Measurements from ENCODE around the gene GJB5. TPM values are rescaled to one million over a fixed set of nuclear protein-coding genes. Genes with fewer than 3 reads are reported as not detected.
"Not testable (repeated sequence)": the region's sequence is repeated elsewhere in the genome, so short reads cannot be mapped to it uniquely, and the experiment has no call there.

GJB5 gene
- polyA plus RNA-seq, 4 donors = 0.19 TPM; not detected in 3

GRCh38 chr1:34714386-34714785, 40.5 kb upstream of the GJB5 start:
- WGBS, 3 donors = 33 to 37% (median 34%) methylated on average over 3 of the region's 3 CpGs
- FAIRE-seq = no peak
- peaks cover 0 to 3% of the 10 kb centered on the region in 2 donors for H3K9me3 ChIP-seq (ENCODE audit: control insufficient read depth in 2 of 2, insufficient read depth in 1 of 2, low read depth in 1 of 2, low read length in 1 of 2)

GRCh38 chr1:34715139-34715538, 39.7 kb upstream of the GJB5 start:
- H3K27ac ChIP-seq (ENCODE audit: low read depth in 1 of 3, low read length in 2 of 3) = no peak overlapping the region
- peaks cover 0 to 3% (median 0%) of the 10 kb centered on the region in 3 donors for H3K27me3 ChIP-seq (ENCODE audit: control insufficient read depth in 3 of 3, insufficient read depth in 3 of 3, low read length in 3 of 3)
- no peaks in the 10 kb centered on the region for H3K36me3 ChIP-seq (ENCODE audit: control insufficient read depth in 3 of 3, insufficient read depth in 2 of 3, low read depth in 1 of 3, low read length in 3 of 3)
- H3K4me1 ChIP-seq (ENCODE audit: control insufficient read depth in 3 of 3, insufficient read depth in 2 of 3, low read depth in 1 of 3, low read length in 2 of 3) = no peaks in the 10 kb centered on the region
- DNase-seq (no peak), FAIRE-seq (no peak)
- peaks cover 0 to 3% of the 10 kb centered on the region in 2 donors for H3K9me3 ChIP-seq (ENCODE audit: control insufficient read depth in 2 of 2, insufficient read depth in 1 of 2, low read depth in 1 of 2, low read length in 1 of 2)
- 57 to 81% (median 61%) methylated on average over 3 of the region's 3 CpGs for WGBS, 3 donors
- no peak overlapping the region for H3K4me3 ChIP-seq (ENCODE audit: low read depth in 1 of 3, low read length in 3 of 3)

More at GRCh38 chr1:34714386-34714785, 40.5 kb upstream of the GJB5 start:
- Histone ChIP-seq H3K36me3 (ENCODE audit: control insufficient read depth in 3 of 3, insufficient read depth in 2 of 3, low read depth in 1 of 3, low read length in 3 of 3) (no peaks in the 10 kb centered on the region), H3K27ac (ENCODE audit: low read depth in 1 of 3, low read length in 2 of 3) (no peak overlapping the region), H3K4me1 (ENCODE audit: control insufficient read depth in 3 of 3, insufficient read depth in 2 of 3, low read depth in 1 of 3, low read length in 2 of 3) (no peaks in the 10 kb centered on the region), H3K27me3 (ENCODE audit: control insufficient read depth in 3 of 3, insufficient read depth in 3 of 3, low read length in 3 of 3) (no peaks in the 10 kb centered on the region), H3K4me3 (ENCODE audit: low read depth in 1 of 3, low read length in 3 of 3) (no peak overlapping the region)
- DNase-seq = no peak

- Histone ChIP-seq H3K27ac (ENCODE audit: low read depth in 1 of 3, low read length in 2 of 3) (no peak overlapping the region), H3K4me1 (ENCODE audit: control insufficient read depth in 3 of 3, insufficient read depth in 2 of 3, low read depth in 1 of 3, low read length in 2 of 3) (no peaks in the 10 kb centered on the region), H3K36me3 (ENCODE audit: control insufficient read depth in 3 of 3, insufficient read depth in 2 of 3, low read depth in 1 of 3, low read length in 3 of 3) (no peaks in the 10 kb centered on the region), H3K27me3 (ENCODE audit: control insufficient read depth in 3 of 3, insufficient read depth in 3 of 3, low read length in 3 of 3) (peaks cover 0 to 6% (median 0%) of the 10 kb centered on the region in 3 donors), H3K4me3 (ENCODE audit: low read depth in 1 of 3, low read length in 3 of 3) (no peak overlapping the region), H3K9me3 (ENCODE audit: control insufficient read depth in 2 of 2, insufficient read depth in 1 of 2, low read depth in 1 of 2, low read length in 1 of 2) (peaks cover 0 to 3% of the 10 kb centered on the region in 2 donors)
- FAIRE-seq = no peak
- no peak for DNase-seq
- WGBS, 3 donors = 63 to 70% (median 69%) methylated on average over 4 of the region's 4 CpGs
Observed at GRCh38 chr1:34721241-34721640, 33.6 kb upstream of the GJB5 start.

- no peak overlapping the region for H3K4me3 ChIP-seq (ENCODE audit: low read depth in 1 of 3, low read length in 3 of 3)
- FAIRE-seq (no peak), DNase-seq (no peak)
- no peaks in the 10 kb centered on the region for H3K36me3 ChIP-seq (ENCODE audit: control insufficient read depth in 3 of 3, insufficient read depth in 2 of 3, low read depth in 1 of 3, low read length in 3 of 3)
- H3K4me1 ChIP-seq (ENCODE audit: control insufficient read depth in 3 of 3, insufficient read depth in 2 of 3, low read depth in 1 of 3, low read length in 2 of 3) = no peaks in the 10 kb centered on the region
- H3K27ac ChIP-seq (ENCODE audit: low read depth in 1 of 3, low read length in 2 of 3) = no peak overlapping the region
- peaks cover 0 to 3% of the 10 kb centered on the region in 2 donors for H3K9me3 ChIP-seq (ENCODE audit: control insufficient read depth in 2 of 2, insufficient read depth in 1 of 2, low read depth in 1 of 2, low read length in 1 of 2)
- WGBS, 3 donors = 75 to 84% (median 77%) methylated on average over 6 of the region's 6 CpGs
- peaks cover 0 to 6% (median 2%) of the 10 kb centered on the region in 3 donors for H3K27me3 ChIP-seq (ENCODE audit: control insufficient read depth in 3 of 3, insufficient read depth in 3 of 3, low read length in 3 of 3)
Observed at GRCh38 chr1:34721646-34722355, 33.0 kb upstream of the GJB5 start.

- DNase-seq = no peak
- Histone ChIP-seq H3K4me3 (ENCODE audit: low read depth in 1 of 3, low read length in 3 of 3) (no peak overlapping the region), H3K27ac (ENCODE audit: low read depth in 1 of 3, low read length in 2 of 3) (no peak overlapping the region), H3K27me3 (ENCODE audit: control insufficient read depth in 3 of 3, insufficient read depth in 3 of 3, low read length in 3 of 3) (peaks cover 0 to 5% (median 3%) of the 10 kb centered on the region in 3 donors), H3K36me3 (ENCODE audit: control insufficient read depth in 3 of 3, insufficient read depth in 2 of 3, low read depth in 1 of 3, low read length in 3 of 3) (no peaks in the 10 kb centered on the region), H3K4me1 (ENCODE audit: control insufficient read depth in 3 of 3, insufficient read depth in 2 of 3, low read depth in 1 of 3, low read length in 2 of 3) (no peaks in the 10 kb centered on the region), H3K9me3 (ENCODE audit: control insufficient read depth in 2 of 2, insufficient read depth in 1 of 2, low read depth in 1 of 2, low read length in 1 of 2) (no peaks in the 10 kb centered on the region)
- FAIRE-seq = no peak
- WGBS, 3 donors = 68 to 72% (median 70%) methylated on average over 6 of the region's 6 CpGs
Observed at GRCh38 chr1:34726861-34727260, 28.0 kb upstream of the GJB5 start.

GRCh38 chr1:34730485-34730884, 24.4 kb upstream of the GJB5 start:
- peaks cover 0 to 5% (median 0%) of the 10 kb centered on the region in 3 donors for H3K27me3 ChIP-seq (ENCODE audit: control insufficient read depth in 3 of 3, insufficient read depth in 3 of 3, low read length in 3 of 3)
- no peaks in the 10 kb centered on the region for H3K4me1 ChIP-seq (ENCODE audit: control insufficient read depth in 3 of 3, insufficient read depth in 2 of 3, low read depth in 1 of 3, low read length in 2 of 3)
- WGBS, 3 donors = 77 to 84% (median 81%) methylated on average over 5 of the region's 5 CpGs
- no peak for FAIRE-seq
- no peaks in the 10 kb centered on the region for H3K9me3 ChIP-seq (ENCODE audit: control insufficient read depth in 2 of 2, insufficient read depth in 1 of 2, low read depth in 1 of 2, low read length in 1 of 2)
- DNase-seq = no peak
- no peaks in the 10 kb centered on the region for H3K36me3 ChIP-seq (ENCODE audit: control insufficient read depth in 3 of 3, insufficient read depth in 2 of 3, low read depth in 1 of 3, low read length in 3 of 3)
- no peak overlapping the region for H3K4me3 ChIP-seq (ENCODE audit: low read depth in 1 of 3, low read length in 3 of 3)
- no peak overlapping the region for H3K27ac ChIP-seq (ENCODE audit: low read depth in 1 of 3, low read length in 2 of 3)

- not testable (repeated sequence) for H3K9me3 ChIP-seq (ENCODE audit: control insufficient read depth in 2 of 2, insufficient read depth in 1 of 2, low read depth in 1 of 2, low read length in 1 of 2); H3K4me1 ChIP-seq (ENCODE audit: control insufficient read depth in 3 of 3, insufficient read depth in 2 of 3, low read depth in 1 of 3, low read length in 2 of 3); DNase-seq; H3K27ac ChIP-seq (ENCODE audit: low read depth in 1 of 3, low read length in 2 of 3); H3K4me3 ChIP-seq (ENCODE audit: low read depth in 1 of 3, low read length in 3 of 3); FAIRE-seq; H3K36me3 ChIP-seq (ENCODE audit: control insufficient read depth in 3 of 3, insufficient read depth in 2 of 3, low read depth in 1 of 3, low read length in 3 of 3); H3K27me3 ChIP-seq (ENCODE audit: control insufficient read depth in 3 of 3, insufficient read depth in 3 of 3, low read length in 3 of 3)
- WGBS, 3 donors = 54 to 73% (median 59%) methylated on average over 7 of the region's 7 CpGs
Observed at GRCh38 chr1:34732831-34733230, 22.0 kb upstream of the GJB5 start.

GRCh38 chr1:34736692-34737091, 18.2 kb upstream of the GJB5 start:
- WGBS, 3 donors = 77 to 85% (median 81%) methylated on average over 10 of the region's 10 CpGs
- no peak for DNase-seq
- no peaks in the 10 kb centered on the region for H3K9me3 ChIP-seq (ENCODE audit: control insufficient read depth in 2 of 2, insufficient read depth in 1 of 2, low read depth in 1 of 2, low read length in 1 of 2)

GRCh38 chr1:34737236-34737635, 17.6 kb upstream of the GJB5 start:
- H3K4me1 ChIP-seq (ENCODE audit: control insufficient read depth in 3 of 3, insufficient read depth in 2 of 3, low read depth in 1 of 3, low read length in 2 of 3); H3K9me3 ChIP-seq (ENCODE audit: control insufficient read depth in 2 of 2, insufficient read depth in 1 of 2, low read depth in 1 of 2, low read length in 1 of 2); H3K4me3 ChIP-seq (ENCODE audit: low read depth in 1 of 3, low read length in 3 of 3); H3K27ac ChIP-seq (ENCODE audit: low read depth in 1 of 3, low read length in 2 of 3); DNase-seq; H3K36me3 ChIP-seq (ENCODE audit: control insufficient read depth in 3 of 3, insufficient read depth in 2 of 3, low read depth in 1 of 3, low read length in 3 of 3); H3K27me3 ChIP-seq (ENCODE audit: control insufficient read depth in 3 of 3, insufficient read depth in 3 of 3, low read length in 3 of 3); FAIRE-seq: not testable (repeated sequence)
- WGBS, 3 donors = 83 to 89% (median 85%) methylated on average over 12 of the region's 12 CpGs

More at GRCh38 chr1:34736692-34737091, 18.2 kb upstream of the GJB5 start:
- Histone ChIP-seq H3K4me1 (ENCODE audit: control insufficient read depth in 3 of 3, insufficient read depth in 2 of 3, low read depth in 1 of 3, low read length in 2 of 3) (peaks cover 0 to under 1% (median 0%) of the 10 kb centered on the region in 3 donors), H3K27me3 (ENCODE audit: control insufficient read depth in 3 of 3, insufficient read depth in 3 of 3, low read length in 3 of 3) (no peaks in the 10 kb centered on the region), H3K27ac (ENCODE audit: low read depth in 1 of 3, low read length in 2 of 3) (no peak overlapping the region), H3K36me3 (ENCODE audit: control insufficient read depth in 3 of 3, insufficient read depth in 2 of 3, low read depth in 1 of 3, low read length in 3 of 3) (no peaks in the 10 kb centered on the region), H3K4me3 (ENCODE audit: low read depth in 1 of 3, low read length in 3 of 3) (no peak overlapping the region)
- no peak for FAIRE-seq

Measured in small intestine (tissue), 7 donors.